Activated B cell treated with CpG ODN at 0.5 μM for 24 hours (primary cell): ENCODE data around the gene PBXIP1. TPM values are rescaled to one million over a fixed set of nuclear protein-coding genes. Genes with fewer than 3 reads are reported as not detected.

Experiments used
- ATAC-seq: fragments of 200-7000 bp; cut with Tn5 transposase; one replicate; pipeline ENCODE4 v1.10.0; 2021; ENCODE audit warnings: low read depth, mild to moderate bottlenecking, moderate library complexity
- CTCF ChIA-PET: fragments of 350-600 bp; sonication (Branson Sonifier 250); formaldehyde crosslinking; loops from one replicate; lab custom pipeline; 2021; ENCODE audit warnings: antibody characterized with exemption; lab: Charles Lee
- POLR2A ChIA-PET: fragments of 350-600 bp; sonication (Branson Sonifier 250); formaldehyde crosslinking; loops from one replicate; lab custom pipeline; 2021; ENCODE audit warnings: antibody characterized with exemption; lab: Charles Lee
- DNase-seq: peaks from one replicate; pipeline ENCODE4 v3.0.0; 2022
- H3K27ac Mint-ChIP-seq: one replicate; pipeline ENCODE4 v1.8.0; 2020; ENCODE audit warnings: mixed read lengths
- H3K27me3 Mint-ChIP-seq: one replicate; pipeline ENCODE4 v1.8.0; 2021; ENCODE audit warnings: mixed read lengths
- H3K36me3 Mint-ChIP-seq: one replicate; pipeline ENCODE4 v1.8.0; 2021; ENCODE audit warnings: low read depth, mixed read lengths
- H3K4me1 Mint-ChIP-seq: one replicate; pipeline ENCODE4 v1.8.0; 2021; ENCODE audit warnings: mixed read lengths
- H3K4me3 Mint-ChIP-seq: one replicate; pipeline ENCODE4 v1.8.0; 2020; ENCODE audit warnings: mild to moderate bottlenecking, mixed read lengths
- H3K9me3 Mint-ChIP-seq: one replicate; pipeline ENCODE4 v1.8.0; 2020; ENCODE audit warnings: mixed read lengths
- intact Hi-C: fragments of 100-400 bp; cut with micrococcal nuclease; formaldehyde crosslinking; loops from one replicate; pipeline ENCODE4 v1.15.1; 2024
- total RNA-seq: library from RNA; stranded (reverse); gene quantifications from 2 replicates; pipeline ENCODE4 v1.2.3, GENCODE V29; 2022
- TF ChIP-seq, protein P1 (sequence below): fragments of 200-600 bp; IDR thresholded peaks from one replicate; pipeline ENCODE4 v1.8.0; 2022; ENCODE audit warnings: antibody characterized with exemption, mild to moderate bottlenecking

PBXIP1 gene
- total RNA-seq, 1 donor from 2014 or later = 42.4 TPM

DNA sequence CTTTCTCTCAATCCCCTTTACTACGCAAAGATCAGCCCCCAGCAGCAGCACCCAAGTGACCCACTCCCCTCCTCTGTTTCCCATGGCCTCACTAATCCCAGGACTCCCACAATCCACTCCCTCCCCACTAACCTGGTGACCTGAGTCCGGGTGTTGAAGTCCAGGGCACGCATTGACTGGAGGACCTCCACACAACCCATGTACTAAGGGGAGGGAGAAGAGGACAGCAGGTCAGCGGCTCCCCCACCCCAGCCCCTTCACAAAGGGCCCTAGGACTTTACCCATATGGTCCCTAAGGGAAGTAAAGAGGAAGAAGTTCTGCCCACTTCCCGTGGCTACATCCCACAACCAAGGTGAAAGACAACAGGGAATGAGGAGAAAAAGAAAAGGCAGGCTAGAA lies 13.3 kb upstream of the PBXIP1 start:
- ChIA-PET POLR2A (interaction anchor here (6.9 kb wide), 1 partner anchor 9 kb away, joined by 53 read pairs; the partner anchor contains the start of gene PYGO2), CTCF (no interaction called here)
- Mint-ChIP-seq H3K27me3 (no peaks in the 10 kb centered on the region), H3K9me3 (no peaks in the 10 kb centered on the region), H3K27ac (peak overlapping the region; percentile 62), H3K4me1 (peaks cover 29% of the 10 kb centered on the region), H3K4me3 (no peak overlapping the region), H3K36me3 (peaks cover 63% of the 10 kb centered on the region)
- ATAC-seq = no peak
- intact Hi-C loops = no loop called here
- DNase-seq = no peak
- TF ChIP-seq, protein P1, sequence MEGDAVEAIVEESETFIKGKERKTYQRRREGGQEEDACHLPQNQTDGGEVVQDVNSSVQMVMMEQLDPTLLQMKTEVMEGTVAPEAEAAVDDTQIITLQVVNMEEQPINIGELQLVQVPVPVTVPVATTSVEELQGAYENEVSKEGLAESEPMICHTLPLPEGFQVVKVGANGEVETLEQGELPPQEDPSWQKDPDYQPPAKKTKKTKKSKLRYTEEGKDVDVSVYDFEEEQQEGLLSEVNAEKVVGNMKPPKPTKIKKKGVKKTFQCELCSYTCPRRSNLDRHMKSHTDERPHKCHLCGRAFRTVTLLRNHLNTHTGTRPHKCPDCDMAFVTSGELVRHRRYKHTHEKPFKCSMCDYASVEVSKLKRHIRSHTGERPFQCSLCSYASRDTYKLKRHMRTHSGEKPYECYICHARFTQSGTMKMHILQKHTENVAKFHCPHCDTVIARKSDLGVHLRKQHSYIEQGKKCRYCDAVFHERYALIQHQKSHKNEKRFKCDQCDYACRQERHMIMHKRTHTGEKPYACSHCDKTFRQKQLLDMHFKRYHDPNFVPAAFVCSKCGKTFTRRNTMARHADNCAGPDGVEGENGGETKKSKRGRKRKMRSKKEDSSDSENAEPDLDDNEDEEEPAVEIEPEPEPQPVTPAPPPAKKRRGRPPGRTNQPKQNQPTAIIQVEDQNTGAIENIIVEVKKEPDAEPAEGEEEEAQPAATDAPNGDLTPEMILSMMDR = no peak

DNA sequence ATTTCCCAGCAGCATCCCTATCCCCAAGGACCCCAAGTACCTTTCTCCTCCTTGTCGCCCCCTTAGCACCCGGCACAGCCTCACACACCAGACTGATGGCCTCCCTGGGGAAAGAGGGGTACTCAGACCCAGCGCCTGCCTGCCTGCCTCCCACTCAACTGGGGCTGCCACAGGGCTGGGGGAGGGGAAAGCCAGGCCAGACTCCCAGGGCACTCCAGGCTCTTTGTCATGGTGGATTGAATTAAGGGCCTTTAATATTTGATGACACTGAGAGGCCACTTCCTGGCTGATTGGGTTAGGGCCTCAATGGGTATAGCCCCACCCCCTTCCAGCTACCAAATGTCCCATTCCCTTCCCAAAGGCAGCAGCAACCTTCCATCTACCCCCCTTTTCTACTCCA lies 12.8 kb upstream of the PBXIP1 start:
- POLR2A ChIA-PET = no interaction called here
- intact Hi-C loops = no loop called here
- CTCF ChIA-PET = no interaction called here
- peaks cover 32% of the 10 kb centered on the region for H3K4me1 Mint-ChIP-seq
- no peaks in the 10 kb centered on the region for H3K27me3 Mint-ChIP-seq
- TF ChIP-seq, protein P1 = no peak
- H3K27ac Mint-ChIP-seq = no peak overlapping the region
- ATAC-seq = no peak
- DNase-seq = no peak
- peaks cover 68% of the 10 kb centered on the region for H3K36me3 Mint-ChIP-seq
- no peak overlapping the region for H3K4me3 Mint-ChIP-seq
- H3K9me3 Mint-ChIP-seq = no peaks in the 10 kb centered on the region

DNA sequence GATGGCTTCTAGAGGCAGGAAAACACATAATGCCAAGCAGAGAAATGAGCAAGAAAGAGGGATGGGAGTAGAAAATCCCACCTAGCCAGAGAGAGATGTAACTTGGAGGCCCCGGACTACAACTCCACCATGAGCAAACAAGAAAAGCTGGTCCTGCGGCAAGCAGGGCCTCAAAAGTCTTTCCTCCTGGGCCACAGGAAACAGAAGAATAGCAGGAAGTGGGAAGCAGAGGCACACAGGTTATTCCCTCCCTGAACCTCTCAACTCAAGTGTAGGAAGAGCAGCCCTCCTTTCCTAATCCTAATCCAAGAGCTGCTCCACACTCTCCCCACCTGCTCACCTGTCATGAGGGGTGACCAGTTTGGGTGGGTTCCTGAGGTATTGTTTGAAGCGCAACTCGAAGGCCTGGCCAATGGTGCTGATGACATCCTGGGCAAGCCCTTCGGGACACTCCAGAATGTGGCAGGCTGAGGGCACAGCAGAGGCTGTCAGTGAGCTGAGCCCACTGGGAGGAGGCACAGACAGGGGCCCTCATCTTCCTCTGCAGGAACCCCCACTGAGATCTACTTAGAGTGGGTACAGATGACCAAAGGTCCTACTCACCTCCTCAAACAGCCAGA lies 11.5 kb upstream of the PBXIP1 start:
- ATAC-seq (no peak), DNase-seq (no peak)
- Mint-ChIP-seq H3K27me3 (no peaks in the 10 kb centered on the region), H3K4me3 (no peak overlapping the region), H3K9me3 (no peaks in the 10 kb centered on the region), H3K4me1 (peaks cover 37% of the 10 kb centered on the region), H3K36me3 (peaks cover 75% of the 10 kb centered on the region), H3K27ac (no peak overlapping the region)
- TF ChIP-seq, protein P1 = no peak
- POLR2A ChIA-PET = no interaction called here
- CTCF ChIA-PET = interaction anchor here (1.1 kb wide), 1 partner anchor 50 kb away, joined by 3 read pairs; no protein-coding TSS in a partner anchor
- intact Hi-C loops = no loop called here

DNA sequence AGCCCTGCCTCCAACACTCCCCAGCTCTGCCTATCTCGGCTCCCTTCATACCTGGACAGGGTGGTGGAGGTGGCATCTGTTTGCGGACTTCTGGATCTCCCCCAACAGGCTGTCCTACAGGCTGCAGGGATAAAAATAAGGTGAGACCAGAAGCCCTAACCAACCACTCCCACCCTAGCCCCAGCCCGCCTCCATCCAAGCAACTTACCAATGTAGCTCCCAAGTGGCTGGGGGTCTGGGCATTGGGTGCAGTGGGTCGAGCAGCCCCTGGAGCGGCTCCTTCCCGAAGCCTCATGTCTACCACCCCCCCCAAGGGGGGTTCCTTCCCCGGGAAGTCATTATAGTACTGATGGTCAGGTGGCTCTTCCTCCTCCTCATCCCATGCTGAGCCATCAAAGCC lies 10.2 kb upstream of the PBXIP1 start:
- H3K36me3 Mint-ChIP-seq = peaks cover 72% of the 10 kb centered on the region
- ChIA-PET POLR2A (interaction anchor here (1.0 to 2.6 kb wide), 3 partner anchors 8 to 10 kb away, joined by 3 to 14 read pairs (median 6); partner anchors contain the start of genes CKS1B and PBXIP1), CTCF (interaction anchor here (1.7 kb wide), 1 partner anchor 52 kb away, joined by 6 read pairs; no protein-coding TSS in a partner anchor)
- no peaks in the 10 kb centered on the region for H3K27me3 Mint-ChIP-seq
- intact Hi-C loops = no loop called here
- no peak overlapping the region for H3K27ac Mint-ChIP-seq
- ATAC-seq (no peak), DNase-seq (no peak)
- TF ChIP-seq, protein P1 = no peak
- peaks cover 30% of the 10 kb centered on the region for H3K4me1 Mint-ChIP-seq
- no peaks in the 10 kb centered on the region for H3K9me3 Mint-ChIP-seq
- H3K4me3 Mint-ChIP-seq = no peak overlapping the region

DNA sequence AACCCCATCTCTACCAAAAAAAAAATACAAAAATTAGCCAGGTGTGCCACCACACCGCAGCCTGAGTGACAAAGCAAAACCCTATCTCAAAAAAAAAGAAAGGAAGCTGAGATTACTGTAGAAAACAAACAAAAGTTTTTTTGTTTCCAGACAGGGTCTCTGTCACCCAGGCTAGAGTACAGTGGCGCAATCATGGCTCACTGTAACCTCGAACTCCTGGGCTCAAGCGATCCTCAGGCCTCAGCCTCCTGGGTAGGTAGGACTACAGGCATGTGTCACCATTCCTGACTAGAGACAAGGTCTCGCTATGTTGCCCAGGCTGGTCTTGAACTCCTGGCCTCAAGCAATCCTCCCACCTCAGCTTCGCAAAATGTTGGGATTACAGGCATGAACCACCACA lies 8.5 kb upstream of the PBXIP1 start:
- H3K27me3 Mint-ChIP-seq = no peaks in the 10 kb centered on the region
- no peak overlapping the region for H3K27ac Mint-ChIP-seq
- ChIA-PET POLR2A (interaction anchor here (0.7 to 2.6 kb wide), 3 partner anchors 8 to 108 kb away, joined by 3 to 14 read pairs (median 4); partner anchors contain the start of gene CKS1B), CTCF (interaction anchor here (0.9 kb wide), 1 partner anchor 55 kb away, joined by 3 read pairs; no protein-coding TSS in a partner anchor)
- no peak for ATAC-seq
- H3K4me1 Mint-ChIP-seq = peaks cover 35% of the 10 kb centered on the region
- no peaks in the 10 kb centered on the region for H3K9me3 Mint-ChIP-seq
- no peak for DNase-seq
- TF ChIP-seq, protein P1 = no peak
- H3K36me3 Mint-ChIP-seq = peaks cover 73% of the 10 kb centered on the region
- H3K4me3 Mint-ChIP-seq = no peak overlapping the region
- intact Hi-C loops = no loop called here
